ENCODE measurements around the gene VIT.

Gene VIT

DNA sequence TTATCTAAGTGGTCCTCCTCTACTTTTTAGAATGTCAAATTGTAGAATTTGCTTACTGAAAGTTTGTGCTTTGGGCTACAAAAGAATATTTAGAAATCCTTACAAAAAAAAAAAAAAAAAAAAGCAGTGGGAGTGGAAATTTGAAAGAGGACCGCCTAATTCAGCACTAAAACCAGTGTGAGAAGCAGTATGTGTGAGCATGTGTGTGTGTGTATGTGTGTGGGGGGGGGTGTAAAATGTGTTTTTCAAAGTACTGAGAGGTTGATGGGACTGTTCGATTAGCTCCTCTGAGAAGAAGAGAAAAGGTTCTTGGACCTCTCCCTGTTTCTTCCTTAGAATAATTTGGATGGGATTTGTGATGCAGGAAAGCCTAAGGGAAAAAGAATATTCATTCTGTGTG is at the start of gene VIT:
Gene VIT, plus strand, starts transcription at position 175 of the 400 bp plus-strand sequence. CDS start 19,664 bp downstream, outside the sequence.
- no peak for DNase-seq

DNA sequence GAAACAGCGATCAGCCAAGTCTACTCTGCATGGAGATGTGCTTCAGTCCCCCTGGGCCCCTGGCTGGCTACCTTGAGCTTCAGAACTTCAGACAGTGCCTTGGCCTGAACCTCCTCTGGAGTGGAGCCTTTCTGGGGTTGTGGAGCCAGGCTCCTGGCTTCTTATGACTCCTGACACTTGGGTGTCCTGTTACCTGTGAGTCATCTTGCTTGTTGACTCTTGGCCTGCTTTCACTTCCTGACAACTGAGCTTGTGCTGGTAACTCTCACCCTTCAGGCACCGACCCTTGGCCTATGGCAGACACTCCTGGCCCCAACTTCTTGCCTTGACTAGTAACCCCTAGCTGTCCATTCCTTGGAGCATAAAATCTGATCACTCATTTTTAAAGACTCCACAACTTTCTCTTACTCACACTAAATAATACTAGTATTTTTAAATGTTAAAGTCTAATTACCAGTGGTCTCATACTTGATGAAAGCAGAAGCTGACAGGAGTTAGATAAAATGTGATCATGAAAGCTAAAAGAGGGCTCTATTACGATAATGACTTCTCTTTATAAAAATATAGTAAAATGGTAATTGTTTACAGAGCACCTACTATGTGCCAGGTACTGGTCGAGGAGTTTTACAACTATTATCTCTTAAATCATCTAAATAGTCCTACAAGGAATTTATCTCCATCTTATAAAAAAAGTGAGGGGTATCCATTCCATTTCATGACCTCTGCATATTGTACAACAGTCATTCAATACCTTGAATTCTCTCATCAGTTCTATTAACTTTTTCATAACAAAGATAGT is 46.3 kb upstream of the VIT start:
- DNase-seq = no peak

- no peak for DNase-seq
These were observed 43.4 kb upstream of the VIT start for GRCh38 chr2:36653155-36653554.

DNA sequence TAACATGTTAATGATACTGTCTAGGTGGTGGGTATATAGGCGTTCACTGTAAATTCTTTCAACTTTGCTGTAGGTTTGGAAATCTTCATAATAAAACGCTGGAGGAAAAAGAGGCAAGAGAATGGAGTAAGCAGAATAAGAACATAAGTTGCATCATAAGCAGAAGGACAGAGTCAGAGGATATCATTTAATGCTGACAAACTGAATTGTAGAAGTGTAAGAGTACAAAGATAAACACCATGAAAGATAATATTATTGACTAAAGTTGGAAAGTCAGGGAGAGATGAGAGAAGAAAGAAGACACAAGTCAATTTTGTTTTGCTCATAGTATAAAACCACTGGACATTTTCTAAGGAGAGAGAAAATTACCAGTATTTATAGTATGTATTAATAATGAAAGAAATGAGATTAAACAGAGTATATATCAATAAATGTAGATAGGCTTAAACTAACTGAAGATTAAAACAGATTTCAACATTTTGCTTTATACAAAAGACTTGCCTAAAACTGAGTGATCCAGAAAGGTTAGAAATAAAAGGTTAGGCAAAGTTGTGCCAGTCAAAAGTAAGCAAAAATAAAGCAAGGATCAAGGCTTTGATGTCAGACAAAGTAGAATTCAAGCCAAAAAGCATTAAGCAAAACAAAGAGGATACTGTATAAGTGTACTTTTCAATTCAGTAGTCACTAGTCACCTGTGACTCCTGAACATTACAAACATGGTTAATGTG is 42.4 kb upstream of the VIT start:
- no peak for DNase-seq

GRCh38 chr2:36655453-36655852 is 41.1 kb upstream of the VIT start:
- no peak for DNase-seq

DNA sequence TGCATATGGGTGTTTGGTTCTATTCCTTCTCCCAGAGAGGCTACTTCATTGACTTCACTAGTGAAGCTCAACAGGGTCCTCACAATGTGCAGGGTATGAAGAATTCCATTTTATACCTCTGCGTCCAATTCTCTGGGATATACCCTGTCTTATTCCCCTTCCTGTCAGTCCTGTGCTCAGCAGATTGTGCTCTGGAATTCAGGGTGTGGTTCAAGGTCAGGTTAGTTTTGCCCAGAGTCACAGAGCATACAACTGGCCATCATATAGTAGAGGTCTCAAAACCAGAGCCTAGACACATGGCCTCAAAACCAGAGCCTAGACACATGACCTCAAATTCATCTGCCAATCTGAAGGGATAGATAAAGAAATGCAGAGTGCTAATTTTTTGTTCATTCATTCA is 38.8 kb upstream of the VIT start:
- no peak for DNase-seq

DNA sequence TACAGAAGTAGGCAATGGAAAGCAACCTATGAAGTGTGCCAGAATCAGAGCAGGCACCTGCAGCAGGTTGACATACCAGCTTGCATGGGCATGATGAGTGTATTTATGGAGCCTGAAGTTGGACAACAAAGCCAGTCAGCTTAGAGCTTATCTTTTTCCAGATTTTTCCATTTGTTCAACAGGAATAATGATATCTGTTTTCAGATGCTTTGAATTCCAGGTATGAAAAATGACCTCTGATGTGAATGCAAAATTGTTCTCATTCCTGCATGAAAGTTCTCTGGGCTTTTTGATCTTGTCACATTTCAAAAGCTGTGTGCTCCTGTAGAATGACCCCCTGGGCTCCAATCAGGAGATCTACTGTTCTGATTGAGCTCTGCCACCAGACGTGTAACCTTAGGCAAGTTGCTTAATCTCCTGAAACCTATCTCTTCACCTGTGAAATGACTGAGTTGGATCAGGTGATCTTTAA is 38.2 kb upstream of the VIT start:
- no peak for DNase-seq

- DNase-seq = no peak
These were observed 37.3 kb upstream of the VIT start for GRCh38 chr2:36659218-36659617.

- no peak for DNase-seq
These were observed 36.6 kb upstream of the VIT start for GRCh38 chr2:36659872-36660312.

DNA sequence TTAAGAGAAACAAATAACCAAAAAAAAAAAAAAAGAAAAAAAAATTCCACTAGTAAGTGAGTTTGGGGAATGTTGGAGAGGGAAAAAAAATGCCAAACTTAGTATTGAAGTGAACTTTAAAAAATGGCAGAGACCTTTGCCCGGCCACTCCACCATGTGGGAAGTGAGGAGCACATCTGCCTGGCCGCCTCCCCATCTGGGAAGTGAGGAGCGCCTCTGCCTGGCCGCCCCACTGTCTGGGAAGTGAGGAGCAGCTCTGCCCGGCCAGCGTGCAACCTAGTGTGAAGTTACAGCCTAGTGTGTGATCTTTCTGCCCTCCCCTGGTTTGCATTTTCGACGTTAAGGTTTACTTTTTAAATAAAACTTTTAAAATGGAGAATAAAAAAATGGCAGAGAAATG is 33.9 kb upstream of the VIT start:
- DNase-seq = no peak

DNA sequence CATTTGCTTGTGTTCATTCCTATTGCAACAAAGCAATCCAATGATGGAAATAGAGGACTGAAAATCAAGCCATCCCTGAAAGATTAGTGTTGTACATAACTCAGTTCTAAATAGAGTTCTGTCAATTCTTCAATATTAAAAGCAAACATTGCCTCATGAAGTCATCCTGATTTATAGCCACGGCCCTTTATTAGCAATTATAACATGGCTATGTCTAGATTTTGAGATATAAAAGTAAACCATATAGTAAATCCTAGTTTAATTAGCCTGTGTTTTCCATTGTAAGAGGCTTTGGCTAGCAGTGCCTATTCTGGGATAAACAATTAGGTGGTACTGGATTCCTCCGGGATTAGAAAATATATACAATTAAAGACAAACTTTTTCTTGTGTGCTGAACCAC is 33.2 kb upstream of the VIT start:
- no peak for DNase-seq

DNA sequence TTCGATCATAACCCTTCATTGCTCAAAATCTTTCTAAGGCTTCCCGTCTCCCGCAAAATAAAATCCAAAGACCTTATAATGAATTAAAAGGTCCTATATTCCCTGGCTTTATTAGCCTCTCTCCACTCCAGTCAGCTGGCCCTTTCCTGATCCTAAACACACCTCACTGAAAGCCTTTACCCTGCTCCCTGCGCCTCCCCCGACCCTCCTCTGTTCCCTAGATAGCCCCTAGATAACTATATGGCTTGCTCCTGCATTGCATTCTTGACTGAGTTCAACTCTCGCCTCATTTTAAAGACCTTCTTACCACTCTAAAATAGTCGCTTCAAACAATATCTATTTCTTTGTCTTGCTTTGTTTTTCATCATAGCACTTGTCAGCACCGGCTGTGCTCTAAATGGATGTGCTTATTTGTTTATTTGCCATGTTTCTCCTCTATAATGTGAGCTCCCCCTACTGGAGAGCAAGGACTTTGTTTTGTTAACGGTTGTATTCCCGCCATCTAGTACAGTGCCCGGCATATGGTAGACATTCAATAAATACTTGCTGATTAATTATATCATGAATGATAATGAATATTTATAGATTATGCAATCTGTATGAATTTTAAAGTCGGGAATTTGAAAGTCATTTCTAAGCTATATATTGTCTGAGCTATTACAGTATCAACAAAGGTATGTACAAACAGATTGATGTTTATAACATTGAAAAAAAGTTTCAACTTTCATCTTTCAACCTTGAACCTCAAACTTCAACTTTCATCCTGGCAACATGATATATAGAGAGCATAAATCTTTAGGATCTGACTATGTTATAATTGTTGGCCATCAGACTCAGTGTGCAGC is 32.4 kb upstream of the VIT start:
- peak; percentile 8 for DNase-seq

DNA sequence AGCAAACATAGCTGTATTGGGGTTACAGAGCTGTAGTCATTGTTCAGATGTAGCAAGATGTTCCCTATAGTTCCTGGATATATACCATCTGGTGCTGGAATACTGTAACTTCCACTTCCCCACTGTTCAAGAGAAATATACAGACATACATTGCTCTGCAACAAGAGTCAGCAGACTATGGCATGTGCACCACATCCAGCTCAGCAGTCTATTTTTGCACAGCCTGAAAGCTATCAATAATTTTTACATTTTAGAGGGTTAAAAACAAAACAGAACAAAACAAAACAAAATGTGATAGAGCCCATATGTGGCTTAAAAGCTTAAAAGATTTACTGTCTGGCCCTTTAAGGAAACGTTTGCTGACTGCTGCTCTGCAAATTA is 31.8 kb upstream of the VIT start:
- DNase-seq = no peak

- DNase-seq = no peak
These were observed 28.6 kb upstream of the VIT start for GRCh38 chr2:36667931-36668330.

DNA sequence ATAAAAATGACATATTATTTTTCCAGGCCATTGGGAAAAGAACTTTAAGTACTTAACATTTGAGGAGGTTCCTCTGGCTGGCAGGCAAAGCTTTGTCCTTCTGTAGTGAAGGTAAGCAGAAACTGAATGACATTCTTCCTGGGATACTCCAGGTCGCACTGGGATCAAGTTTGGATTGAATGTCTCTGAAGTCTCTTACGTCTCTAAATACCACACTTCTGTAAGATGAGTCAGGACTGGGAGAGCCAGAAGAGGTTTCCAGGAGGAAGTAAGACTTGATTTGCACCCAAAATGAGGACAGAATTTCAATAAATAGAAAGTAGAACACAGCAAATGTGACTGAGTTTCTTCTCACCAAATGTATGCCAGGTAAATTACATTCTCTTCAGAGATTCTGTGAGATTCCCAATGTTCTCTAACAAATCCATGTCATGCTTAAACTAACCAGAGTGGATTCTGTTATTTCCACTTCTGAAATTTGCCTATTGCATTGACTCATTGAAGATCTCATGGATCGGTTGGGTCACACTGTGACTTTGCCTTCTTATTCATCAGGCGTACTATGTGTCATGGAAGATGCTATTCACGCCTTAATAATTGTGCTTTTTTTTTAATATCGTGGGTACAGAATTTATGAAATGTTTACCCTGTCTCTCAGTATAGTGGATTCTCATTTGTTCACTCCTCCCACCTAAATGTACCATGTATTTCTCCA is 25.5 kb upstream of the VIT start:
- DNase-seq = no peak

DNA sequence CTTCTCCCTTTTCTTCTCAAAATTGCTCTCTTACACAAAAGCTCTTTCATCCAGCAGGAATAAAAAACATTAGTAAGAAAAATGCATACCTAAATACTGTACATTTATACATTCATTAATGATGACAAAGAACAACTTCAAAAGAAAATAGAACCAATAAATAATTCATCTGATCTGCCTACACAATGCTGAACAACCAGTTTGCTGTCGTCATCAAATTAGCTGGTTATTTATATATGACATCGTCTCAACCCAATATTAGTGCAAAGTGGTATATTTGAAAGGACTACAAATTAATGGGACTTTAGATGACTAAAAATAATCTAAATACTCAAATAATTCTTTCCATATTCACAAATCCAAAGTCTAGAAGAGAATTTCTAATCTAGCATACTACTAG is 24.8 kb upstream of the VIT start:
- DNase-seq = no peak

DNA sequence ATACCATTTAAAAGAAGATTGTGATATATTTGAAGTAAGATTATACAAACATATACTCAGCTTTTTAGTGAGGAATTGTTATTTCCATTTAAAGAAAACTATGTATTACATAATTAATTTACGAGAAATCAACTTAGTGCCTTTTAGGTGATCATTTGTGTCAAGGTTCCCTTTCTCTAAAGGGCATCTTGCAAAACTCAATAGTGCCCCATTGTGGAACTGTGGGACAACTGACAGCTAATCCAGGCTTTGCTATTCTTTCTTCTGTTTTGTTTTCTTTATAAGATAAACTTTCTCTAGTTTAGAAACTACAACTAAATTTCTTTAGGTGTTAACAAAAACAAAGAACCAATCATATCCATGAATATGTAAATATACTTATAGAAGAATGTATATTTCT is 24.3 kb upstream of the VIT start:
- no peak for DNase-seq

- DNase-seq = no peak
These were observed 20.8 kb upstream of the VIT start for GRCh38 chr2:36675579-36676282.

- no peak for DNase-seq
These were observed 20.1 kb upstream of the VIT start for GRCh38 chr2:36676364-36676763.

DNA sequence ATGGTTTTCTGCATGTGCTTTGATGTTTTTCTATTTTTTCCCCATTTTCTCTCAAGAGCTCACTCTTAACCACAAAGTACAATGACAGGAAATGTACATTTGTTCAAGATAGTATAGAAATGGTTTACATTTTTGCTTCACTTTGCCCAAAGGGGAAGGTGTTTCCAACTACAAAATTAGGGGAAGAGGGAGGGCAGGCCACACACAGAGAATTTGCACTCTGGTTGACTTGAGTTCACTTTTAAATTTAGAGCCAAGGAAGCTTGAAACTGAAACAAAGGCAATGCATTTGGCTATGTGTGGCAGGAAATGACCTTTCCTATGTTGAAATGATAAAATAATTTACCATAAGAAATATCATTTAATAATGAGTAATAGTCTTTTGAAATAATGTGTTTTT is 19.1 kb upstream of the VIT start:
- DNase-seq = no peak

- no peak for DNase-seq
These were observed 18.4 kb upstream of the VIT start for GRCh38 chr2:36677996-36678605.

- no peak for DNase-seq
These were observed 17.7 kb upstream of the VIT start for GRCh38 chr2:36678856-36679255.
